GM12878 (cell line): ENCODE results near the gene HLA-A. TPM values are rescaled to one million over a fixed set of nuclear protein-coding genes. Genes with fewer than 3 reads are reported as not detected.

Source experiments
- ATAC-seq: fragments of 200-7000 bp; cut with Tn5 transposase; 3 replicates; pipeline ENCODE4 v1.9.1; 2020; ENCODE audit warnings: mild to moderate bottlenecking, moderate library complexity
- BruUV-seq: library from RNA; stranded (reverse); fragments of 400-500 nt; replicated peaks from 2 replicates; lab custom pipeline; 2021; lab: Mats Ljungman, UMichigan
- CTCF ChIA-PET: fragments of 300-600 bp; sonication (Branson Sonifier 250); formaldehyde crosslinking; extraction: SDS; loops from one replicate; lab custom pipeline; 2021; ENCODE audit warnings: inconsistent platforms; lab: Yijun Ruan, JAX
- POLR2A ChIA-PET: fragments of 350-600 bp; formaldehyde crosslinking; extraction: SDS; loops from one replicate; lab custom pipeline; 2021; ENCODE audit warnings: inconsistent platforms; lab: Charles Lee
- RAD21 ChIA-PET: fragments of 300-600 bp; sonication (Branson Sonifier 250); formaldehyde crosslinking; loops from one replicate; lab custom pipeline; 2023; ENCODE audit warnings: antibody characterized with exemption; ENCODE audit not compliant: unreplicated experiment; lab: Charles Lee
- SMC1A ChIA-PET: fragments of 300-600 bp; sonication (Branson Sonifier 250); formaldehyde crosslinking; loops from one replicate; lab custom pipeline; 2023; ENCODE audit not compliant: unreplicated experiment, uncharacterized antibody; lab: Charles Lee
- DNase-seq: peaks from one replicate; pipeline ENCODE4 v3.0.0-alpha.2; 2011; ENCODE audit warnings: low read depth, low spot score
- FAIRE-seq: peaks from 3 replicates; lab custom pipeline; 2011; peaks lifted over from hg19 to GRCh38; lab: Jason Lieb, UNC
- H2AFZ ChIP-seq: 2 replicates; pipeline ENCODE4 v1.6.0; 2011; ENCODE audit warnings: low read depth, low read length, control low read depth; ENCODE audit not compliant: control insufficient read depth
- H3K27ac ChIP-seq: 2 replicates; pipeline ENCODE4 v1.5.1; 2011; ENCODE audit warnings: control low read depth; ENCODE audit not compliant: control insufficient read depth, insufficient read depth
- H3K27me3 ChIP-seq, 2 experiments: replicated peaks in 1 of 2; 2 replicates each; pipeline versions ENCODE4 v1.6.0 to v1.6.1; 2011; ENCODE audit warnings: low read length in 1 of 2; ENCODE audit not compliant: control insufficient read depth in 2 of 2, insufficient read depth in 2 of 2
- H3K36me3 ChIP-seq, 2 experiments: 2 replicates each; pipeline ENCODE4 v1.5.1; 2011; ENCODE audit warnings: low read length in 1 of 2; ENCODE audit not compliant: control insufficient read depth in 2 of 2, insufficient read depth in 2 of 2
- H3K4me1 ChIP-seq: 2 replicates; pipeline ENCODE4 v1.6.1; 2011; ENCODE audit warnings: mild to moderate bottlenecking, low read length, moderate library complexity, mixed read lengths; ENCODE audit not compliant: control insufficient read depth, insufficient read depth
- H3K4me2 ChIP-seq: 2 replicates; pipeline ENCODE4 v1.6.0; 2011; ENCODE audit warnings: control low read depth; ENCODE audit not compliant: control insufficient read depth, insufficient read depth
- H3K4me3 ChIP-seq: fragments of 200-600 bp; sonication (generic); 2 replicates; pipeline ENCODE4 v1.5.1; 2016
- H3K79me2 ChIP-seq: 2 replicates; pipeline ENCODE4 v1.6.0; 2011; ENCODE audit warnings: low read length; ENCODE audit not compliant: control insufficient read depth, insufficient read depth
- H3K9ac ChIP-seq: 2 replicates; pipeline ENCODE4 v1.8.0; 2011; ENCODE audit warnings: low read length, control low read depth, mixed read lengths; ENCODE audit not compliant: control insufficient read depth, insufficient read depth
- H3K9me3 ChIP-seq: replicated peaks from 3 replicates; pipeline ENCODE4 v1.5.1; 2011; ENCODE audit warnings: mild to moderate bottlenecking, low read length; ENCODE audit not compliant: control insufficient read depth, insufficient read depth
- H4K20me1 ChIP-seq: 2 replicates; pipeline ENCODE4 v1.6.0; 2011; ENCODE audit not compliant: control insufficient read depth, insufficient read depth
- BACH1 ChIP-seq: fragments of 450-650 bp; IDR thresholded peaks from 2 replicates; pipeline ENCODE4 v1.6.1; 2017; ENCODE audit warnings: mild to moderate bottlenecking, borderline replicate concordance
- BCLAF1 ChIP-seq: fragments of 450-650 bp; IDR thresholded peaks from 2 replicates; pipeline ENCODE4 v1.6.1; 2017; ENCODE audit warnings: antibody characterized with exemption, mild to moderate bottlenecking, moderate library complexity
- CHD2 ChIP-seq: IDR thresholded peaks from 2 replicates; pipeline ENCODE4 v1.6.1; 2011; ENCODE audit warnings: low read depth, low read length, improper control_type of control experiment, borderline replicate concordance
- EGR1 ChIP-seq, 2 experiments: IDR thresholded peaks; 1 replicate in 1 of 2; 2 replicates in 1 of 2; pipeline ENCODE4 v1.6.1; 2011 to 2012; ENCODE audit warnings: low read depth in 2 of 2, low read length in 2 of 2, borderline replicate concordance in 1 of 2, mild to moderate bottlenecking in 1 of 2, moderate library complexity in 1 of 2
- ESRRA ChIP-seq: IDR thresholded peaks from 2 replicates; pipeline ENCODE4 v1.6.1; 2012; ENCODE audit warnings: mild to moderate bottlenecking, low read length, improper control_type of control experiment
- FOS ChIP-seq: IDR thresholded peaks from 3 replicates; pipeline ENCODE4 v1.6.1; 2011; ENCODE audit warnings: borderline replicate concordance; ENCODE audit not compliant: insufficient read length; ENCODE audit errors: extremely low read depth
- MEF2A ChIP-seq: IDR thresholded peaks from 2 replicates; pipeline ENCODE4 v1.6.1; 2011; ENCODE audit warnings: low read depth, mild to moderate bottlenecking, low read length, moderate library complexity; ENCODE audit not compliant: insufficient read depth
- PAX5 ChIP-seq: IDR thresholded peaks from 2 replicates; pipeline ENCODE4 v1.6.1; 2011; ENCODE audit warnings: low read depth, low read length, borderline replicate concordance
- POU2F2 ChIP-seq: IDR thresholded peaks from 3 replicates; pipeline ENCODE4 v1.6.1; 2011; ENCODE audit warnings: low read depth, mild to moderate bottlenecking, low read length, borderline replicate concordance
- SKIL ChIP-seq: fragments of 450-650 bp; IDR thresholded peaks from 2 replicates; pipeline ENCODE4 v1.6.1; 2017; ENCODE audit warnings: mild to moderate bottlenecking, low read depth, inconsistent platforms; ENCODE audit not compliant: poor library complexity, severe bottlenecking
- SMARCA5 ChIP-seq: fragments of 450-650 bp; IDR thresholded peaks from 2 replicates; pipeline ENCODE4 v1.6.1; 2017; ENCODE audit warnings: mild to moderate bottlenecking
- SPI1 ChIP-seq: IDR thresholded peaks from 2 replicates; pipeline ENCODE4 v1.6.1; 2011; ENCODE audit warnings: low read depth, mild to moderate bottlenecking, low read length, moderate library complexity, borderline replicate concordance; ENCODE audit not compliant: insufficient read depth
- TAF1 ChIP-seq: IDR thresholded peaks from 2 replicates; pipeline ENCODE4 v1.6.1; 2011; ENCODE audit warnings: mild to moderate bottlenecking, low read depth, low read length, borderline replicate concordance
- TCF12 ChIP-seq: IDR thresholded peaks from 2 replicates; pipeline ENCODE4 v1.6.1; 2011; ENCODE audit warnings: low read depth, mild to moderate bottlenecking, low read length
- ZBED1 ChIP-seq: IDR thresholded peaks from 2 replicates; pipeline ENCODE4 v1.6.1; 2016; ENCODE audit warnings: borderline replicate concordance
- ZNF274 ChIP-seq: IDR thresholded peaks from one replicate; pipeline ENCODE4 v1.8.0; 2011; ENCODE audit not compliant: insufficient read length, insufficient read depth
- WGBS: methylation state at CpG from one replicate; pipeline ENCODE4 v1.1.6; 2016; ENCODE audit warnings: low lambda C conversion rate; ENCODE audit not compliant: insufficient replicate concordance, insufficient coverage; ENCODE audit errors: missing lambda C conversion rate; 5-methylcytosine and 5-hydroxymethylcytosine counted together
- in situ Hi-C: fragments of 300-500 bp; cut with MboI; formaldehyde crosslinking; loops from 9 replicates; pipeline ENCODE4 v1.14.3; 2018; ENCODE audit warnings: mixed read lengths
- intact Hi-C: fragments of 100-400 bp; cut with micrococcal nuclease; formaldehyde crosslinking; loops from one replicate; pipeline ENCODE4 v1.14.2; 2022; ENCODE audit not compliant: unreplicated experiment
- polyA plus RNA-seq, 11 experiments: library from polyadenylated mRNA; depleted of rRNA in 4 of 11; unstranded in 6 of 11; stranded (reverse) in 5 of 11; fragments of >200 nt; fragmentation: Nextera tagmentation in 4 of 11; fragmentation: Illumina TruSeq in 1 of 11; extraction: Ambion mirVana in 4 of 11; extraction: Trizol in 1 of 11; gene quantifications; 1 replicate in 1 of 11; 2 replicates in 10 of 11; pipeline versions ENCODE4 v1.2.1 to v1.2.3, GENCODE V29; 2011 to 2016; ENCODE audit warnings: inconsistent platforms in 2 of 11, missing spikeins in 2 of 11, low read depth in 1 of 11
- total RNA-seq, 4 experiments: library from RNA; depleted of rRNA in 3 of 4; stranded (reverse); fragments of >200 nt in 3 of 4; fragmentation: Illumina TruSeq in 1 of 4; extraction: Trizol in 1 of 4; gene quantifications; 2 replicates each; pipeline versions ENCODE4 v1.2.1 to v1.2.3, GENCODE V29; 2013 to 2021

Gene HLA-A
- total and polyA plus RNA-seq, 10 of the 15 experiments (the other 5 are each of a cell fraction or from before 2014, with no cell fraction given), result 129 to 1,155 (median 749) TPM

GRCh38 chr6:29924731-29925130, 17.6 kb upstream of the HLA-A start:
- no peak for ATAC-seq

GRCh38 chr6:29925321-29925720, 17.0 kb upstream of the HLA-A start:
- Histone ChIP-seq H3K79me2 (peaks cover 7% of the 10 kb centered on the region), H3K27me3 (no peaks in the 10 kb centered on the region), H3K27ac (no peak overlapping the region), H2AFZ (no peak overlapping the region), H3K4me3 (no peak overlapping the region), H3K9me3 (no peaks in the 10 kb centered on the region), H3K4me2 (no peak overlapping the region), H3K9ac (no peak overlapping the region), H4K20me1 (no peaks in the 10 kb centered on the region), H3K4me1 (no peaks in the 10 kb centered on the region; the same call in 1 of the 2 replicates), H3K36me3 (no peaks in the 10 kb centered on the region)
- no peak for DNase-seq
- RAD21 ChIA-PET, result interaction anchor here (1.9 kb wide), 1 partner anchor 39 kb away, joined by 4 read pairs; no protein-coding TSS in a partner anchor
- CTCF ChIA-PET, result no interaction called here
- in situ Hi-C loops (no loop called here), intact Hi-C loops (no loop called here)
- 65% methylated on average over 6 of the region's 6 CpGs for WGBS
- FAIRE-seq, result no peak
- POLR2A ChIA-PET, result interaction anchor here (0.8 to 1.9 kb wide), 2 partner anchors 40 to 42 kb away, joined by 3 to 4 read pairs; no protein-coding TSS in a partner anchor
- SMC1A ChIA-PET, result interaction anchor here (1.0 kb wide), 1 partner anchor 16 kb away, joined by 3 read pairs; the partner anchor contains the start of gene HLA-A
- TF ChIP-seq CHD2 (no peak), PAX5 (no peak), TAF1 (no peak), ZNF274 (no peak), BCLAF1 (no peak), SKIL (no peak), SMARCA5 (no peak)
- no TSS peak for BruUV-seq
- no peak for ATAC-seq

More at GRCh38 chr6:29924731-29925130, 17.6 kb upstream of the HLA-A start:
- Histone ChIP-seq H2AFZ (no peak overlapping the region), H3K4me1 (no peaks in the 10 kb centered on the region; the same call in 1 of the 2 replicates), H3K9me3 (no peaks in the 10 kb centered on the region)
- intact Hi-C loops, result no loop called here
- no peak for FAIRE-seq
- TF ChIP-seq ZBED1, result no peak
- TF ChIP-seq ESRRA, result no peak
- TF ChIP-seq MEF2A, result no peak
- no peak for TF ChIP-seq POU2F2
- no peak for TF ChIP-seq SPI1
- TF ChIP-seq TCF12, result no peak
- TF ChIP-seq BACH1, result no peak
- no peak for TF ChIP-seq EGR1 (IDR thresholded peaks at IDR 0.05; ENCODE audit: borderline replicate concordance in 1 of 2, low read depth in 2 of 2, low read length in 2 of 2)
- no peak for TF ChIP-seq FOS
- TF ChIP-seq, all 136 proteins: peak for 0
- DNase-seq, result no peak
- H3K9ac ChIP-seq, result no peak overlapping the region
- 34% methylated on average over 3 of the region's 3 CpGs for WGBS
- ChIA-PET CTCF (no interaction called here), RAD21 (no interaction called here), SMC1A (no interaction called here), POLR2A (no interaction called here)
- no peaks in the 10 kb centered on the region for H4K20me1 ChIP-seq
- H3K27me3 ChIP-seq, result no peaks in the 10 kb centered on the region
- no peak overlapping the region for H3K27ac ChIP-seq
- H3K79me2 ChIP-seq, result peaks cover 7% of the 10 kb centered on the region
- no peak overlapping the region for H3K4me2 ChIP-seq
- no peak overlapping the region for H3K4me3 ChIP-seq
- no TSS peak for BruUV-seq
- no peaks in the 10 kb centered on the region for H3K36me3 ChIP-seq
- in situ Hi-C loops, result no loop called here
